ENCODE data around the gene ZNF195. TPM values are rescaled to one million over a fixed set of nuclear protein-coding genes. Genes with fewer than 3 reads are reported as not detected.

ZNF195 gene
- total and polyA plus RNA-seq, 2 of the 8 experiments (the other 6 are each of a cell fraction or from before 2014, with no cell fraction given), result 23.9 to 88.6 TPM

DNA sequence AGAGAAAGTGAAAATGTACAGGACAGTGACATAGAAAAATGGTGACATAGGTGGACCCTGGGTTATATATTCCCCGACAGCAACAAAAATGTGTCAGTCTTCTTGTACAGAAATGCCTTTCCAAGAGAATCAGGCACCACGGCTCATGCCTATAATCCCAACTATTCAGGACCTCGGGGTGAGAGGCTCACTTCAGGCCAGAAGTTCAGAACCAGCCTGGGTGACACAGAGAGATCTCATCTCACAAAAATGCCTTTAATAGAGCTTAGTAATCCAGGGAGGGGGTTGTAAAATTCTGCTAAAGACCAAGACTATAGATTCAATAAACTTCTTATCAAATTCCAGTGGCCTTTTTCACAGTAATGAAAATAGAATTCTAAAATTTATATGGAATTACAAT, 10.7 kb downstream of the ZNF195 start (continued):
- TF ChIP-seq, protein P1, sequence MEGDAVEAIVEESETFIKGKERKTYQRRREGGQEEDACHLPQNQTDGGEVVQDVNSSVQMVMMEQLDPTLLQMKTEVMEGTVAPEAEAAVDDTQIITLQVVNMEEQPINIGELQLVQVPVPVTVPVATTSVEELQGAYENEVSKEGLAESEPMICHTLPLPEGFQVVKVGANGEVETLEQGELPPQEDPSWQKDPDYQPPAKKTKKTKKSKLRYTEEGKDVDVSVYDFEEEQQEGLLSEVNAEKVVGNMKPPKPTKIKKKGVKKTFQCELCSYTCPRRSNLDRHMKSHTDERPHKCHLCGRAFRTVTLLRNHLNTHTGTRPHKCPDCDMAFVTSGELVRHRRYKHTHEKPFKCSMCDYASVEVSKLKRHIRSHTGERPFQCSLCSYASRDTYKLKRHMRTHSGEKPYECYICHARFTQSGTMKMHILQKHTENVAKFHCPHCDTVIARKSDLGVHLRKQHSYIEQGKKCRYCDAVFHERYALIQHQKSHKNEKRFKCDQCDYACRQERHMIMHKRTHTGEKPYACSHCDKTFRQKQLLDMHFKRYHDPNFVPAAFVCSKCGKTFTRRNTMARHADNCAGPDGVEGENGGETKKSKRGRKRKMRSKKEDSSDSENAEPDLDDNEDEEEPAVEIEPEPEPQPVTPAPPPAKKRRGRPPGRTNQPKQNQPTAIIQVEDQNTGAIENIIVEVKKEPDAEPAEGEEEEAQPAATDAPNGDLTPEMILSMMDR (IDR thresholded peaks at IDR 0.05; ENCODE audit: control extremely low read depth in 1 of 3, insufficient read depth in 1 of 3, low read depth in 1 of 3, low read length in 3 of 3), result no peak
- TF ChIP-seq CTBP2 (IDR thresholded peaks at IDR 0.05; ENCODE audit: borderline replicate concordance, insufficient read depth, insufficient read length, low read length) (no peak), FOSL1 (IDR thresholded peaks at IDR 0.05; ENCODE audit: insufficient read depth, low read depth, low read length) (no peak), SP1 (IDR thresholded peaks at IDR 0.05; ENCODE audit: low read depth, low read length) (no peak)

Data from H1 (cell line).